H9 (cell line): Measurements from ENCODE around the gene PLXNB1. TPM values are rescaled to one million over a fixed set of nuclear protein-coding genes. Genes with fewer than 3 reads are reported as not detected.

Experiments
- DNase-seq: peaks from one replicate; pipeline ENCODE4 v3.0.0-alpha.2; 2017
- H2AFZ ChIP-seq: one replicate; pipeline ENCODE4 v1.6.1; 2013; ENCODE audit warnings: mild to moderate bottlenecking, low read length, control low read depth, moderate library complexity
- H2AK5ac ChIP-seq: 2 replicates; pipeline ENCODE4 v1.6.1; 2013; ENCODE audit warnings: low read length, control low read depth, mixed read lengths; ENCODE audit not compliant: insufficient read length
- H2BK120ac ChIP-seq: one replicate; pipeline ENCODE4 v1.6.1; 2013; ENCODE audit warnings: low read depth, mild to moderate bottlenecking, low read length, control low read depth, inconsistent platforms; ENCODE audit not compliant: poor library complexity, severe bottlenecking
- H2BK12ac ChIP-seq: 2 replicates; pipeline ENCODE4 v1.6.1; 2013; ENCODE audit warnings: low read length, control low read depth, mixed read lengths, low read depth; ENCODE audit not compliant: insufficient read length
- H2BK15ac ChIP-seq: 2 replicates; pipeline ENCODE4 v1.6.1; 2013; ENCODE audit warnings: low read depth, low read length, control low read depth
- H2BK20ac ChIP-seq: one replicate; pipeline ENCODE4 v1.6.1; 2013; ENCODE audit warnings: low read depth, mild to moderate bottlenecking, low read length, control low read depth, inconsistent platforms; ENCODE audit not compliant: poor library complexity, severe bottlenecking
- H2BK5ac ChIP-seq: 2 replicates; pipeline ENCODE4 v1.6.1; 2013; ENCODE audit warnings: low read length, control low read depth, mixed read lengths; ENCODE audit not compliant: insufficient read length
- H3K14ac ChIP-seq: 2 replicates; pipeline ENCODE4 v1.6.1; 2013; ENCODE audit warnings: low read length, control low read depth; ENCODE audit not compliant: insufficient read depth
- H3K18ac ChIP-seq: 2 replicates; pipeline ENCODE4 v1.6.1; 2013; ENCODE audit warnings: low read depth, mild to moderate bottlenecking, mixed read lengths, low read length, control low read depth; ENCODE audit not compliant: insufficient read length
- H3K23ac ChIP-seq: 2 replicates; pipeline ENCODE4 v1.6.1; 2013; ENCODE audit warnings: low read length, control low read depth, mixed read lengths, low read depth; ENCODE audit not compliant: insufficient read length
- H3K23me2 ChIP-seq: 2 replicates; pipeline ENCODE4 v1.6.1; 2013; ENCODE audit warnings: low read depth, mild to moderate bottlenecking, mixed read lengths, low read length, control low read depth; ENCODE audit not compliant: insufficient read length, poor library complexity, severe bottlenecking
- H3K27ac ChIP-seq: 2 replicates; pipeline ENCODE4 v1.5.1; 2013; ENCODE audit warnings: low read length, control low read depth, mixed read lengths, low read depth; ENCODE audit not compliant: insufficient read length
- H3K27me3 ChIP-seq: 2 replicates; pipeline ENCODE4 v1.6.1; 2013; ENCODE audit warnings: low read length, control low read depth, inconsistent platforms; ENCODE audit not compliant: insufficient read depth
- H3K4ac ChIP-seq: 2 replicates; pipeline ENCODE4 v1.6.1; 2013; ENCODE audit warnings: low read depth, mild to moderate bottlenecking, control low read depth, inconsistent platforms, low read length, moderate library complexity
- H3K4me1 ChIP-seq: 2 replicates; pipeline ENCODE4 v1.6.1; 2013; ENCODE audit warnings: low read length, control low read depth, inconsistent platforms; ENCODE audit not compliant: insufficient read depth
- H3K4me2 ChIP-seq: 2 replicates; pipeline ENCODE4 v1.6.1; 2013; ENCODE audit warnings: low read length, control low read depth, mixed read lengths; ENCODE audit not compliant: insufficient read length, insufficient read depth
- H3K56ac ChIP-seq: 2 replicates; pipeline ENCODE4 v1.6.1; 2013; ENCODE audit warnings: low read depth, mild to moderate bottlenecking, mixed read lengths, low read length, control low read depth; ENCODE audit not compliant: insufficient read length
- H3K79me1 ChIP-seq: 2 replicates; pipeline ENCODE4 v1.6.1; 2013; ENCODE audit warnings: low read depth, mild to moderate bottlenecking, moderate library complexity, low read length, control low read depth, inconsistent platforms; ENCODE audit not compliant: insufficient read depth, poor library complexity, severe bottlenecking
- H3K79me2 ChIP-seq: 2 replicates; pipeline ENCODE4 v1.6.1; 2013; ENCODE audit warnings: low read length, control low read depth, inconsistent platforms; ENCODE audit not compliant: insufficient read depth
- H3K9ac ChIP-seq: 2 replicates; pipeline ENCODE4 v1.6.1; 2013; ENCODE audit warnings: low read length, control low read depth, mixed read lengths; ENCODE audit not compliant: insufficient read length; ENCODE audit errors: extremely low read depth
- H3K9me3 ChIP-seq: one replicate; pipeline ENCODE4 v1.6.1; 2013; ENCODE audit warnings: low read depth, low read length, inconsistent platforms; ENCODE audit not compliant: control insufficient read depth
- H3T11ph ChIP-seq: one replicate; pipeline ENCODE4 v1.6.1; 2013; ENCODE audit warnings: mild to moderate bottlenecking, low read length, control low read depth, inconsistent platforms
- H4K20me1 ChIP-seq: one replicate; pipeline ENCODE4 v1.6.1; 2013; ENCODE audit not compliant: control insufficient read depth, insufficient read length, insufficient read depth
- H4K5ac ChIP-seq: 2 replicates; pipeline ENCODE4 v1.6.1; 2013; ENCODE audit warnings: low read depth, mild to moderate bottlenecking, mixed read lengths, low read length, control low read depth; ENCODE audit not compliant: insufficient read length
- H4K8ac ChIP-seq: replicated peaks from 2 replicates; pipeline ENCODE4 v1.6.1; 2013; ENCODE audit warnings: low read length, control low read depth, mixed read lengths, low read depth; ENCODE audit not compliant: insufficient read length
- H4K91ac ChIP-seq: 2 replicates; pipeline ENCODE4 v1.6.1; 2013; ENCODE audit warnings: low read depth, mild to moderate bottlenecking, moderate library complexity, mixed read lengths, low read length, control low read depth; ENCODE audit not compliant: insufficient read length
- H3K27ac Mint-ChIP-seq, 3 experiments: 2 replicates in 2 of 3; 3 replicates in 1 of 3; pipeline ENCODE4 v1.8.0; 2020 to 2021; ENCODE audit warnings: mixed read lengths in 3 of 3, mild to moderate bottlenecking in 1 of 3, moderate library complexity in 1 of 3
- H3K27me3 Mint-ChIP-seq: 2 replicates; pipeline ENCODE4 v1.8.0; 2021; ENCODE audit warnings: low read depth, mild to moderate bottlenecking, moderate library complexity, mixed read lengths
- H3K36me3 Mint-ChIP-seq, 3 experiments: 2 replicates in 2 of 3; 3 replicates in 1 of 3; pipeline ENCODE4 v1.8.0; 2020 to 2021; ENCODE audit warnings: low read depth in 3 of 3, mixed read lengths in 3 of 3; ENCODE audit not compliant: insufficient read depth in 1 of 3
- H3K4me1 Mint-ChIP-seq, 2 experiments: 2 replicates each; pipeline ENCODE4 v1.8.0; 2020; ENCODE audit warnings: mixed read lengths in 2 of 2
- H3K4me3 Mint-ChIP-seq, 2 experiments: 2 replicates in 1 of 2; 3 replicates in 1 of 2; pipeline ENCODE4 v1.8.0; 2020 to 2021; ENCODE audit warnings: mild to moderate bottlenecking in 2 of 2, mixed read lengths in 2 of 2, moderate library complexity in 1 of 2
- H3K9me3 Mint-ChIP-seq, 2 experiments: 2 replicates in 1 of 2; 3 replicates in 1 of 2; pipeline ENCODE4 v1.8.0; 2020; ENCODE audit warnings: mild to moderate bottlenecking in 2 of 2, mixed read lengths in 2 of 2, moderate library complexity in 1 of 2
- WGBS: extraction: QIAGEN DNeasy Blood & Tissue Kit; methylation state at CpG from one replicate; pipeline ENCODE4 v1.1.7; 2013; ENCODE audit warnings: missing lambda C conversion rate, low lambda C conversion rate, mixed read lengths; ENCODE audit not compliant: insufficient read length; ENCODE audit errors: extremely low coverage; 5-methylcytosine and 5-hydroxymethylcytosine counted together
- total RNA-seq: library from RNA; stranded (reverse); gene quantifications from 2 replicates; pipeline ENCODE4 v1.2.1, GENCODE V29; 2021
- TF ChIP-seq, protein P1 (sequence below): fragments of 200-600 bp; sonication (generic); conservative IDR thresholded peaks from 3 replicates; pipeline ENCODE4 v1.8.0; 2021; ENCODE audit warnings: antibody characterized with exemption, mild to moderate bottlenecking

The PLXNB1 gene
- total RNA-seq, 1 experiment from 2014 or later, result 184 TPM

DNA sequence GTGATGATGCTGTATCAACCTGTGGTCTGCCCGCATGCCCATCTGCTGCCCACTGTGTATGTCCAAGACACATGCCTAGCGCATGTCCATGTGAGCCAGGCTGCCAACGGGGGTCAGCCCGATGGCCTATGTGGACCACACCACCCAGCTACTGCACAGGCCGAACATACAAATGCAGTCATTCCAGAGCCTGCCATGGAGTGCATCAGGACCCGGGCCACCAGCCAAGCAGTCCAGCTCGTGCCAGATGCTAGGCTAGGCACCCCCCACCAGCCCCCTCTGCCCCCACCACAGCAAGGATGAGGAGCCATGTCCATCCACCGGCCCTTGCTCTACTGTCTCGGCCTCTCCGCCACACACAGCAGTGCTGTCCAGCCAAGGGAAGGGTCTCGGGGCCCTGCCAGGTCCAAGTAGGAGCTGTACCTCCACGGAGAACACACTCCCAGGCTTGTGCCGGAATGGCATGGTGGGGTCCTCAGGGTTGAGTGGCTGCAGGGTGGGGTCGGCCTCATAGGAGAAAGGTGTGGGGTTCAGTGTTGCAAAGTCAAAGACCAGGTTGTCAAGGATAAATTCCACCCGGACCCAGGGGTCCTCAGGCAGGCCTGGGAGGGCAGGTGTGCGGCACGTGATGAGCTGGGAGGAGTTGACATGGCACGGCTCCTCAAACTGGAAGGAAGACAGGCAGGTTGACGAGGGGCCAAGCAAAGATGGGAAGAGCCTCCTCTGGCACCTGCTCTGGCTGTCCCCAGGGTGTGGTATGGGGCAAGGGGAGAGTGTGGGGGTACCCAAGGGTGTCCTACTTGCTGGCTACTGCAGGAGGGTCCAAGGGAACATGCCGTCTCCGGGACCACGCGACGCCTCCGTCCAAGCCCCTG, 15.3 kb downstream of the PLXNB1 start:
- Histone ChIP-seq H2BK12ac (no peak overlapping the region), H3K79me1 (no peaks in the 10 kb centered on the region), H3K18ac (no peak overlapping the region), H3K56ac (no peak overlapping the region), H3T11ph (no peak overlapping the region), H2BK120ac (no peak overlapping the region), H2BK5ac (no peak overlapping the region), H3K14ac (no peak overlapping the region), H3K4ac (no peak overlapping the region), H3K4me2 (no peak overlapping the region), H3K9ac (no peak overlapping the region), H3K27ac (no peak overlapping the region), H4K91ac (no peak overlapping the region), H3K4me1 (no peaks in the 10 kb centered on the region), H2AK5ac (no peak overlapping the region), H4K8ac (no peak overlapping the region), H4K20me1 (no peaks in the 10 kb centered on the region), H3K23ac (no peak overlapping the region), H3K9me3 (no peaks in the 10 kb centered on the region), H2AFZ (no peak overlapping the region), H3K27me3 (no peaks in the 10 kb centered on the region), H3K79me2 (no peaks in the 10 kb centered on the region), H2BK15ac (no peak overlapping the region), H3K23me2 (no peaks in the 10 kb centered on the region), H4K5ac (no peak overlapping the region), H2BK20ac (no peak overlapping the region)
- Mint-ChIP-seq H3K4me1 (no peaks in the 10 kb centered on the region), H3K27me3 (no peaks in the 10 kb centered on the region), H3K36me3 (peaks cover 47 to 97% (median 97%) of the 10 kb centered on the region in 3 experiments), H3K4me3 (peak overlapping the region in 1 of 2 experiments; percentile 10; a peak in 1 of 5 replicates), H3K9me3 (no peaks in the 10 kb centered on the region), H3K27ac (peak overlapping the region in 1 of 3 experiments; percentile 61; a peak in 2 of 7 replicates)
- TF ChIP-seq, protein P1, sequence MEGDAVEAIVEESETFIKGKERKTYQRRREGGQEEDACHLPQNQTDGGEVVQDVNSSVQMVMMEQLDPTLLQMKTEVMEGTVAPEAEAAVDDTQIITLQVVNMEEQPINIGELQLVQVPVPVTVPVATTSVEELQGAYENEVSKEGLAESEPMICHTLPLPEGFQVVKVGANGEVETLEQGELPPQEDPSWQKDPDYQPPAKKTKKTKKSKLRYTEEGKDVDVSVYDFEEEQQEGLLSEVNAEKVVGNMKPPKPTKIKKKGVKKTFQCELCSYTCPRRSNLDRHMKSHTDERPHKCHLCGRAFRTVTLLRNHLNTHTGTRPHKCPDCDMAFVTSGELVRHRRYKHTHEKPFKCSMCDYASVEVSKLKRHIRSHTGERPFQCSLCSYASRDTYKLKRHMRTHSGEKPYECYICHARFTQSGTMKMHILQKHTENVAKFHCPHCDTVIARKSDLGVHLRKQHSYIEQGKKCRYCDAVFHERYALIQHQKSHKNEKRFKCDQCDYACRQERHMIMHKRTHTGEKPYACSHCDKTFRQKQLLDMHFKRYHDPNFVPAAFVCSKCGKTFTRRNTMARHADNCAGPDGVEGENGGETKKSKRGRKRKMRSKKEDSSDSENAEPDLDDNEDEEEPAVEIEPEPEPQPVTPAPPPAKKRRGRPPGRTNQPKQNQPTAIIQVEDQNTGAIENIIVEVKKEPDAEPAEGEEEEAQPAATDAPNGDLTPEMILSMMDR, result no peak
- DNase-seq, result no peak
- no CpG with 5 or more reads among the region's 25 CpGs for WGBS
